GM12878 (cell line): Measurements from ENCODE around the gene HNRNPA2B1. TPM values are rescaled to one million over a fixed set of nuclear protein-coding genes. Genes with fewer than 3 reads are reported as not detected.
"Not testable (repeated sequence)": the region's sequence is repeated elsewhere in the genome, so short reads cannot be mapped to it uniquely, and the experiment has no call there.

ENCODE experiments used
- ATAC-seq: fragments of 200-7000 bp; cut with Tn5 transposase; 3 replicates; pipeline ENCODE4 v1.9.1; 2020; ENCODE audit warnings: mild to moderate bottlenecking, moderate library complexity
- BruUV-seq: library from RNA; stranded (reverse); fragments of 400-500 nt; replicated peaks from 2 replicates; lab custom pipeline; 2021; lab: Mats Ljungman, UMichigan
- CTCF ChIA-PET: fragments of 300-600 bp; sonication (Branson Sonifier 250); formaldehyde crosslinking; extraction: SDS; loops from one replicate; lab custom pipeline; 2021; ENCODE audit warnings: inconsistent platforms; lab: Yijun Ruan, JAX
- POLR2A ChIA-PET: fragments of 350-600 bp; formaldehyde crosslinking; extraction: SDS; loops from one replicate; lab custom pipeline; 2021; ENCODE audit warnings: inconsistent platforms; lab: Charles Lee
- RAD21 ChIA-PET: fragments of 300-600 bp; sonication (Branson Sonifier 250); formaldehyde crosslinking; loops from one replicate; lab custom pipeline; 2023; ENCODE audit warnings: antibody characterized with exemption; ENCODE audit not compliant: unreplicated experiment; lab: Charles Lee
- SMC1A ChIA-PET: fragments of 300-600 bp; sonication (Branson Sonifier 250); formaldehyde crosslinking; loops from one replicate; lab custom pipeline; 2023; ENCODE audit not compliant: unreplicated experiment, uncharacterized antibody; lab: Charles Lee
- DNase-seq: peaks from one replicate; pipeline ENCODE4 v3.0.0-alpha.2; 2011; ENCODE audit warnings: low read depth, low spot score
- FAIRE-seq: peaks from 3 replicates; lab custom pipeline; 2011; peaks lifted over from hg19 to GRCh38; lab: Jason Lieb, UNC
- H2AFZ ChIP-seq: 2 replicates; pipeline ENCODE4 v1.6.0; 2011; ENCODE audit warnings: low read depth, low read length, control low read depth; ENCODE audit not compliant: control insufficient read depth
- H3K27ac ChIP-seq: 2 replicates; pipeline ENCODE4 v1.5.1; 2011; ENCODE audit warnings: control low read depth; ENCODE audit not compliant: control insufficient read depth, insufficient read depth
- H3K27me3 ChIP-seq, 2 experiments: replicated peaks in 1 of 2; 2 replicates each; pipeline versions ENCODE4 v1.6.0 to v1.6.1; 2011; ENCODE audit warnings: low read length in 1 of 2; ENCODE audit not compliant: control insufficient read depth in 2 of 2, insufficient read depth in 2 of 2
- H3K36me3 ChIP-seq, 2 experiments: 2 replicates each; pipeline ENCODE4 v1.5.1; 2011; ENCODE audit warnings: low read length in 1 of 2; ENCODE audit not compliant: control insufficient read depth in 2 of 2, insufficient read depth in 2 of 2
- H3K4me1 ChIP-seq: 2 replicates; pipeline ENCODE4 v1.6.1; 2011; ENCODE audit warnings: mild to moderate bottlenecking, low read length, moderate library complexity, mixed read lengths; ENCODE audit not compliant: control insufficient read depth, insufficient read depth
- H3K4me2 ChIP-seq: 2 replicates; pipeline ENCODE4 v1.6.0; 2011; ENCODE audit warnings: control low read depth; ENCODE audit not compliant: control insufficient read depth, insufficient read depth
- H3K4me3 ChIP-seq: fragments of 200-600 bp; sonication (generic); 2 replicates; pipeline ENCODE4 v1.5.1; 2016
- H3K79me2 ChIP-seq: 2 replicates; pipeline ENCODE4 v1.6.0; 2011; ENCODE audit warnings: low read length; ENCODE audit not compliant: control insufficient read depth, insufficient read depth
- H3K9ac ChIP-seq: 2 replicates; pipeline ENCODE4 v1.8.0; 2011; ENCODE audit warnings: low read length, control low read depth, mixed read lengths; ENCODE audit not compliant: control insufficient read depth, insufficient read depth
- H3K9me3 ChIP-seq: replicated peaks from 3 replicates; pipeline ENCODE4 v1.5.1; 2011; ENCODE audit warnings: mild to moderate bottlenecking, low read length; ENCODE audit not compliant: control insufficient read depth, insufficient read depth
- H4K20me1 ChIP-seq: 2 replicates; pipeline ENCODE4 v1.6.0; 2011; ENCODE audit not compliant: control insufficient read depth, insufficient read depth
- BCL11A ChIP-seq: IDR thresholded peaks from 2 replicates; pipeline ENCODE4 v1.6.1; 2011; ENCODE audit warnings: low read depth, low read length
- CEBPB ChIP-seq, 2 experiments: fragments of 150-350 bp in 1 of 2; IDR thresholded peaks; 2 replicates each; pipeline ENCODE4 v1.6.1; 2012 to 2014; ENCODE audit warnings: low read depth in 2 of 2, low read length in 2 of 2, borderline replicate concordance in 1 of 2, inconsistent platforms in 1 of 2
- JUND ChIP-seq: IDR thresholded peaks from 2 replicates; pipeline ENCODE4 v1.6.1; 2012; ENCODE audit warnings: low read depth, mild to moderate bottlenecking, low read length, improper control_type of control experiment, moderate library complexity
- RB1 ChIP-seq: fragments of 450-650 bp; formaldehyde crosslinking; IDR thresholded peaks from 2 replicates; pipeline ENCODE4 v1.6.1; 2017; ENCODE audit warnings: mild to moderate bottlenecking, borderline replicate concordance
- RCOR1 ChIP-seq: conservative IDR thresholded peaks from 2 replicates; pipeline ENCODE4 v1.6.1; 2012; ENCODE audit warnings: low read depth, low read length, improper control_type of control experiment
- ZNF24 ChIP-seq: fragments of 450-650 bp; IDR thresholded peaks from 2 replicates; pipeline ENCODE4 v1.6.1; 2017; ENCODE audit warnings: antibody characterized with exemption, mild to moderate bottlenecking
- WGBS: methylation state at CpG from one replicate; pipeline ENCODE4 v1.1.6; 2016; ENCODE audit warnings: low lambda C conversion rate; ENCODE audit not compliant: insufficient replicate concordance, insufficient coverage; ENCODE audit errors: missing lambda C conversion rate; 5-methylcytosine and 5-hydroxymethylcytosine counted together
- in situ Hi-C: fragments of 300-500 bp; cut with MboI; formaldehyde crosslinking; loops from 9 replicates; pipeline ENCODE4 v1.14.3; 2018; ENCODE audit warnings: mixed read lengths
- intact Hi-C: fragments of 100-400 bp; cut with micrococcal nuclease; formaldehyde crosslinking; loops from one replicate; pipeline ENCODE4 v1.14.2; 2022; ENCODE audit not compliant: unreplicated experiment
- polyA plus RNA-seq, 11 experiments: library from polyadenylated mRNA; depleted of rRNA in 4 of 11; unstranded in 6 of 11; stranded (reverse) in 5 of 11; fragments of >200 nt; fragmentation: Nextera tagmentation in 4 of 11; fragmentation: Illumina TruSeq in 1 of 11; extraction: Ambion mirVana in 4 of 11; extraction: Trizol in 1 of 11; gene quantifications; 1 replicate in 1 of 11; 2 replicates in 10 of 11; pipeline versions ENCODE4 v1.2.1 to v1.2.3, GENCODE V29; 2011 to 2016; ENCODE audit warnings: inconsistent platforms in 2 of 11, missing spikeins in 2 of 11, low read depth in 1 of 11
- total RNA-seq, 4 experiments: library from RNA; depleted of rRNA in 3 of 4; stranded (reverse); fragments of >200 nt in 3 of 4; fragmentation: Illumina TruSeq in 1 of 4; extraction: Trizol in 1 of 4; gene quantifications; 2 replicates each; pipeline versions ENCODE4 v1.2.1 to v1.2.3, GENCODE V29; 2013 to 2021
- TF ChIP-seq, protein P1 (sequence below): fragments of 450-650 bp; IDR thresholded peaks from 2 replicates; pipeline ENCODE4 v1.6.1; 2017; ENCODE audit warnings: mild to moderate bottlenecking, moderate library complexity

Gene HNRNPA2B1
- total and polyA plus RNA-seq, 10 of the 15 experiments (the other 5 are each of a cell fraction or from before 2014, with no cell fraction given) = 295 to 1,396 (median 932) TPM

- RAD21 ChIA-PET = not testable (repeated sequence)
Measured at GRCh38 chr7:26175903-26176302, 24.6 kb downstream of the HNRNPA2B1 start.

GRCh38 chr7:26172048-26172447, 28.5 kb downstream of the HNRNPA2B1 start:
- WGBS = 97% methylated on average over 1 of the region's 1 CpG
- Histone ChIP-seq H3K27me3 (no peaks in the 10 kb centered on the region), H3K4me2 (no peak overlapping the region), H3K79me2 (peaks cover 16% of the 10 kb centered on the region), H3K9ac (no peak overlapping the region), H3K36me3 (peaks cover 2 to 3% of the 10 kb centered on the region in 2 experiments; a peak in 3 of 4 replicates), H3K4me1 (peaks cover 6% of the 10 kb centered on the region; the same call in 1 of the 2 replicates), H3K27ac (no peak overlapping the region), H2AFZ (no peak overlapping the region), H3K9me3 (no peaks in the 10 kb centered on the region), H3K4me3 (no peak overlapping the region), H4K20me1 (no peaks in the 10 kb centered on the region)
- no TSS peak for BruUV-seq
- in situ Hi-C loops (no loop called here), intact Hi-C loops (no loop called here)
- ChIA-PET SMC1A (interaction anchor here (0.7 to 3.4 kb wide), 6 partner anchors 9 to 25 kb away, joined by 3 to 14 read pairs (median 4); no protein-coding TSS in a partner anchor), CTCF (interaction anchor here (0.7 to 1.2 kb wide), 5 partner anchors 9 to 280 kb away, joined by 3 read pairs; no protein-coding TSS in a partner anchor), POLR2A (interaction anchor here (1.3 to 1.6 kb wide), 3 partner anchors 11 to 21 kb away, joined by 3 to 5 read pairs (median 3); no protein-coding TSS in a partner anchor), RAD21 (interaction anchor here (0.7 kb wide), 1 partner anchor 27 kb away, joined by 3 read pairs; no protein-coding TSS in a partner anchor)
- no peak for TF ChIP-seq RCOR1
- no peak for TF ChIP-seq RB1
- TF ChIP-seq BCL11A = no peak
- no peak for TF ChIP-seq ZNF24
- TF ChIP-seq CEBPB (IDR thresholded peaks at IDR 0.05; ENCODE audit: borderline replicate concordance in 1 of 2, low read depth in 2 of 2, low read length in 2 of 2) = no peak
- no peak for TF ChIP-seq JUND
- TF ChIP-seq, protein P1, sequence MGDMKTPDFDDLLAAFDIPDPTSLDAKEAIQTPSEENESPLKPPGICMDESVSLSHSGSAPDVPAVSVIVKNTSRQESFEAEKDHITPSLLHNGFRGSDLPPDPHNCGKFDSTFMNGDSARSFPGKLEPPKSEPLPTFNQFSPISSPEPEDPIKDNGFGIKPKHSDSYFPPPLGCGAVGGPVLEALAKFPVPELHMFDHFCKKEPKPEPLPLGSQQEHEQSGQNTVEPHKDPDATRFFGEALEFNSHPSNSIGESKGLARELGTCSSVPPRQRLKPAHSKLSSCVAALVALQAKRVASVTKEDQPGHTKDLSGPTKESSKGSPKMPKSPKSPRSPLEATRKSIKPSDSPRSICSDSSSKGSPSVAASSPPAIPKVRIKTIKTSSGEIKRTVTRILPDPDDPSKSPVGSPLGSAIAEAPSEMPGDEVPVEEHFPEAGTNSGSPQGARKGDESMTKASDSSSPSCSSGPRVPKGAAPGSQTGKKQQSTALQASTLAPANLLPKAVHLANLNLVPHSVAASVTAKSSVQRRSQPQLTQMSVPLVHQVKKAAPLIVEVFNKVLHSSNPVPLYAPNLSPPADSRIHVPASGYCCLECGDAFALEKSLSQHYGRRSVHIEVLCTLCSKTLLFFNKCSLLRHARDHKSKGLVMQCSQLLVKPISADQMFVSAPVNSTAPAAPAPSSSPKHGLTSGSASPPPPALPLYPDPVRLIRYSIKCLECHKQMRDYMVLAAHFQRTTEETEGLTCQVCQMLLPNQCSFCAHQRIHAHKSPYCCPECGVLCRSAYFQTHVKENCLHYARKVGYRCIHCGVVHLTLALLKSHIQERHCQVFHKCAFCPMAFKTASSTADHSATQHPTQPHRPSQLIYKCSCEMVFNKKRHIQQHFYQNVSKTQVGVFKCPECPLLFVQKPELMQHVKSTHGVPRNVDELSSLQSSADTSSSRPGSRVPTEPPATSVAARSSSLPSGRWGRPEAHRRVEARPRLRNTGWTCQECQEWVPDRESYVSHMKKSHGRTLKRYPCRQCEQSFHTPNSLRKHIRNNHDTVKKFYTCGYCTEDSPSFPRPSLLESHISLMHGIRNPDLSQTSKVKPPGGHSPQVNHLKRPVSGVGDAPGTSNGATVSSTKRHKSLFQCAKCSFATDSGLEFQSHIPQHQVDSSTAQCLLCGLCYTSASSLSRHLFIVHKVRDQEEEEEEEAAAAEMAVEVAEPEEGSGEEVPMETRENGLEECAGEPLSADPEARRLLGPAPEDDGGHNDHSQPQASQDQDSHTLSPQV = no peak
- DNase-seq (no peak), ATAC-seq (no peak), FAIRE-seq (no peak)

More at GRCh38 chr7:26175903-26176302, 24.6 kb downstream of the HNRNPA2B1 start:
- H3K79me2 ChIP-seq, POLR2A ChIA-PET, H4K20me1 ChIP-seq, H3K4me3 ChIP-seq, H3K27me3 ChIP-seq, H3K9me3 ChIP-seq, FAIRE-seq, H3K9ac ChIP-seq, H2AFZ ChIP-seq, CTCF ChIA-PET, intact Hi-C loops, H3K4me1 ChIP-seq, DNase-seq, H3K27ac ChIP-seq, SMC1A ChIA-PET, ATAC-seq, in situ Hi-C loops, H3K4me2 ChIP-seq, BruUV-seq, H3K36me3 ChIP-seq: not testable (repeated sequence)
- WGBS = 92% methylated on average over 1 of the region's 4 CpGs
